Upper lobe of left lung (tissue), 4 donors: ENCODE data around the gene PIP4K2C.

Experiments
- EP300 ChIP-seq, 4 donors: sonication (generic); formaldehyde crosslinking; IDR thresholded peaks; one replicate each; pipeline ENCODE4 v1.5.1; 2017; ENCODE audit warnings: antibody characterized with exemption in 4 of 4, control low read depth in 2 of 4
- POLR2A ChIP-seq, 4 donors: fragments of 450-650 bp; IDR thresholded peaks; one replicate each; pipeline ENCODE4 v1.5.1; 2016 to 2017; ENCODE audit warnings: antibody characterized with exemption in 4 of 4, mild to moderate bottlenecking in 2 of 4
- POLR2AphosphoS5 ChIP-seq, 2 donors: sonication (generic); formaldehyde crosslinking; IDR thresholded peaks; one replicate each; pipeline ENCODE4 v1.5.1; 2017; ENCODE audit warnings: antibody characterized with exemption in 2 of 2
- TF ChIP-seq, protein P1 (sequence below), 6 experiments: fragments of 450-650 bp in 4 of 6; fragments of 200-600 bp in 2 of 6; sonication (generic) in 2 of 6; IDR thresholded peaks; one replicate each; pipeline ENCODE4 v1.5.1; 2016 to 2019; ENCODE audit warnings: antibody characterized with exemption in 6 of 6

GRCh38 chr12:57586128-57586527 lies 4.9 kb upstream of the PIP4K2C start:
- TF ChIP-seq, protein P1, sequence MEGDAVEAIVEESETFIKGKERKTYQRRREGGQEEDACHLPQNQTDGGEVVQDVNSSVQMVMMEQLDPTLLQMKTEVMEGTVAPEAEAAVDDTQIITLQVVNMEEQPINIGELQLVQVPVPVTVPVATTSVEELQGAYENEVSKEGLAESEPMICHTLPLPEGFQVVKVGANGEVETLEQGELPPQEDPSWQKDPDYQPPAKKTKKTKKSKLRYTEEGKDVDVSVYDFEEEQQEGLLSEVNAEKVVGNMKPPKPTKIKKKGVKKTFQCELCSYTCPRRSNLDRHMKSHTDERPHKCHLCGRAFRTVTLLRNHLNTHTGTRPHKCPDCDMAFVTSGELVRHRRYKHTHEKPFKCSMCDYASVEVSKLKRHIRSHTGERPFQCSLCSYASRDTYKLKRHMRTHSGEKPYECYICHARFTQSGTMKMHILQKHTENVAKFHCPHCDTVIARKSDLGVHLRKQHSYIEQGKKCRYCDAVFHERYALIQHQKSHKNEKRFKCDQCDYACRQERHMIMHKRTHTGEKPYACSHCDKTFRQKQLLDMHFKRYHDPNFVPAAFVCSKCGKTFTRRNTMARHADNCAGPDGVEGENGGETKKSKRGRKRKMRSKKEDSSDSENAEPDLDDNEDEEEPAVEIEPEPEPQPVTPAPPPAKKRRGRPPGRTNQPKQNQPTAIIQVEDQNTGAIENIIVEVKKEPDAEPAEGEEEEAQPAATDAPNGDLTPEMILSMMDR (IDR thresholded peaks at IDR 0.05) = no peak
- no peak for TF ChIP-seq EP300 (IDR thresholded peaks at IDR 0.05)
- no peak for TF ChIP-seq POLR2AphosphoS5 (IDR thresholded peaks at IDR 0.05)
- TF ChIP-seq POLR2A (IDR thresholded peaks at IDR 0.05) = no peak
